DND-41 (cell line): ENCODE data around the gene SDK2.

Experiments
- CTCF ChIP-seq: IDR thresholded peaks from 2 replicates; pipeline ENCODE4 v1.5.1; 2012; ENCODE audit warnings: borderline replicate concordance, low read length, moderate library complexity, mild to moderate bottlenecking; ENCODE audit not compliant: poor library complexity, severe bottlenecking; ENCODE audit errors: extremely low read depth
- EZH2 ChIP-seq: IDR thresholded peaks from 3 replicates; pipeline ENCODE4 v1.6.1; 2012; ENCODE audit warnings: borderline replicate concordance, low read depth, mild to moderate bottlenecking, moderate library complexity, low read length, inconsistent platforms; ENCODE audit not compliant: severe bottlenecking

GRCh38 chr17:73424571-73424970, 219.7 kb downstream of the SDK2 start:
- TF ChIP-seq CTCF (no peak), EZH2 (no peak)
